Gastrocnemius medialis (tissue), 4 donors: Measurements from ENCODE around the gene TOR4A.

Experiments used
- CTCF ChIP-seq, 5 experiments: fragments of 450-650 bp in 3 of 5; fragments of 200-600 bp in 2 of 5; sonication (generic) in 2 of 5; IDR thresholded peaks in 4 of 5; conservative IDR thresholded peaks in 1 of 5; 1 replicate in 4 of 5; 2 replicates in 1 of 5; pipeline ENCODE4 v1.5.1; 2016 to 2019; ENCODE audit warnings: antibody characterized with exemption in 5 of 5, mild to moderate bottlenecking in 3 of 5, moderate library complexity in 3 of 5
- POLR2A ChIP-seq, 2 donors: fragments of 450-650 bp; IDR thresholded peaks; one replicate each; pipeline ENCODE4 v1.6.1; 2017; ENCODE audit warnings: antibody characterized with exemption in 2 of 2, mild to moderate bottlenecking in 2 of 2, moderate library complexity in 2 of 2

- TF ChIP-seq CTCF (IDR thresholded peaks at IDR 0.05 in 4 of 5, conservative IDR thresholded peaks at IDR 0.05 in 1 of 5) (no peak), POLR2A (IDR thresholded peaks at IDR 0.05) (no peak)
Observed at GRCh38 chr9:137242269-137243203, 35.0 kb upstream of the TOR4A start.
